AG04449 (cell line): ENCODE results near the gene CHPF.
A peak's percentile ranks its signal among the peaks of the same experiment; 100 is the strongest.

Source experiments
- CTCF ChIA-PET: fragments of 350-600 bp; formaldehyde crosslinking; extraction: SDS; loops from one replicate; lab custom pipeline; 2021; ENCODE audit warnings: antibody characterized with exemption; lab: Yijun Ruan, JAX
- POLR2A ChIA-PET: fragments of 400-600, 350-600 bp; formaldehyde crosslinking; extraction: SDS; loops from one replicate; lab custom pipeline; 2020; ENCODE audit warnings: antibody characterized with exemption, inconsistent platforms; lab: Yijun Ruan, JAX
- DNase-seq: peaks from one replicate; pipeline ENCODE4 v3.0.0-alpha.2; 2010; ENCODE audit warnings: low read depth, low spot score
- H3K4me3 ChIP-seq: 2 replicates; pipeline ENCODE4 v1.5.1; 2011; ENCODE audit warnings: low read depth, mild to moderate bottlenecking, control low read depth, low read length
- CTCF ChIP-seq: IDR thresholded peaks from one replicate; pipeline ENCODE4 v1.5.1; 2011; ENCODE audit warnings: mild to moderate bottlenecking, moderate library complexity, low read length, control low read depth, inconsistent platforms; ENCODE audit not compliant: insufficient read depth; ENCODE audit errors: missing control alignments

Gene CHPF

GRCh38 chr2:219543596-219544358 lies at the start of gene CHPF, which contains the start of gene TMEM198:
Gene CHPF (minus strand): TSS chr2:219543809. CDS start chr2:219543538, 271 bp downstream.
Gene TMEM198 (plus strand): TSS chr2:219544028. CDS start chr2:219544728, 700 bp downstream.
- peak within 1 kb of the TSS; percentile 80 for H3K4me3 ChIP-seq
- peak; percentile 87 for DNase-seq
- TF ChIP-seq CTCF, result no peak
- POLR2A ChIA-PET, result interaction anchor here (0.8 to 1.8 kb wide), 8 partner anchors 9 to 146 kb away, joined by 3 to 9 read pairs (median 6); partner anchors contain the start of genes GMPPA, INHA, OBSL1 and STK11IP
- CTCF ChIA-PET, result interaction anchor here (0.8 to 10.5 kb wide), 10 partner anchors 17 to 248 kb away, joined by 3 to 206 read pairs (median 7); no protein-coding TSS in a partner anchor

- ChIA-PET CTCF (interaction anchor here (1.0 to 1.2 kb wide), 4 partner anchors 9 to 63 kb away, joined by 3 to 4 read pairs (median 4); no protein-coding TSS in a partner anchor), POLR2A (interaction anchor here (1.0 kb wide), 1 partner anchor 22 kb away, joined by 3 read pairs; the partner anchor contains the start of gene OBSL1)
- no peak for TF ChIP-seq CTCF
These were observed 49.5 kb upstream of the CHPF start for GRCh38 chr2:219593154-219593553.

GRCh38 chr2:219592736-219593135 lies 49.1 kb upstream of the CHPF start:
- DNase-seq, result no peak
- CTCF ChIA-PET, result interaction anchor here (1.0 to 1.2 kb wide), 3 partner anchors 9 to 51 kb away, joined by 3 to 4 read pairs (median 3); no protein-coding TSS in a partner anchor
- POLR2A ChIA-PET, result interaction anchor here (1.0 kb wide), 1 partner anchor 21 kb away, joined by 3 read pairs; the partner anchor contains the start of gene OBSL1
- H3K4me3 ChIP-seq, result no peak overlapping the region
- TF ChIP-seq CTCF, result no peak

More at GRCh38 chr2:219593154-219593553, 49.5 kb upstream of the CHPF start:
- DNase-seq, result no peak
- no peak overlapping the region for H3K4me3 ChIP-seq

- CTCF ChIA-PET, result interaction anchor here (0.6 to 1.9 kb wide), 3 partner anchors 61 to 99 kb away, joined by 3 to 7 read pairs (median 3); no protein-coding TSS in a partner anchor
- POLR2A ChIA-PET, result no interaction called here
- H3K4me3 ChIP-seq, result no peak overlapping the region
- DNase-seq, result no peak
- no peak for TF ChIP-seq CTCF
These were observed 47.5 kb upstream of the CHPF start for GRCh38 chr2:219591091-219591490.

GRCh38 chr2:219581346-219581745 lies 37.7 kb upstream of the CHPF start:
- ChIA-PET CTCF (no interaction called here), POLR2A (no interaction called here)
- DNase-seq, result no peak
- TF ChIP-seq CTCF, result no peak
- no peak overlapping the region for H3K4me3 ChIP-seq
